ENCODE measurements around the gene GCK. TPM values are rescaled to one million over a fixed set of nuclear protein-coding genes. Genes with fewer than 3 reads are reported as not detected.

Gene GCK
- total RNA-seq, 2 experiments from 2014 or later, result 2.1 to 3.3 TPM

GRCh38 chr7:44228571-44229350, 39.5 kb upstream of the GCK start:
- Mint-ChIP-seq H3K9me3 (no peaks in the 10 kb centered on the region), H3K27me3 (ENCODE audit: low read depth) (no peaks in the 10 kb centered on the region), H3K36me3 (ENCODE audit: low read depth) (no peaks in the 10 kb centered on the region), H3K4me3 (no peak overlapping the region), H3K4me1 (ENCODE audit: low read depth) (no peaks in the 10 kb centered on the region), H3K27ac (no peak overlapping the region)
- no peak for DNase-seq
- CTCF ChIA-PET, result interaction anchor here (1.1 kb wide), 1 partner anchor 12 kb away, joined by 4 read pairs; no protein-coding TSS in a partner anchor
- intact Hi-C loops (cut with micrococcal nuclease), result no loop called here

DNA sequence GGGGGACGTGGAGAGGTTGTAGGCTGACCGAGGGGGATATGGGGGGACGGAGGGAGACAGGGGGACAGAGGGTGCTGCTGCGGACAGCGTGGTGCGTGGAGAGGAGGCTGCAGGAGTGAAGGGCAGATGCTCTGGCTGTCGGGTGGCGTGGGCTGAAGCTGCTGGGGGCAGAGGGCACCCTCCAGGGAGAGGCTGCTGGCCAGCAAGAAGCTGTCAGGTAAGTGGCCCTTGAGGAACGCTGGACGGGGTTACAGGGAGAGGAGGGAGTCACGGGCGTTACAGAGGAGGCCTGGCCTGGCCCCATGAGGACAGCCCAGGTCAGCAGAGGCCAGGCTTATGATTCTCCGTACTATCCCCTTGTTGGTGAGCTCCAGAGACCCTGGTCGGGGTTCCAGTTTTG, 38.7 kb upstream of the GCK start:
- Mint-ChIP-seq H3K27me3 (ENCODE audit: low read depth) (no peaks in the 10 kb centered on the region), H3K4me1 (ENCODE audit: low read depth) (no peaks in the 10 kb centered on the region), H3K27ac (no peak overlapping the region), H3K4me3 (no peak overlapping the region), H3K36me3 (ENCODE audit: low read depth) (no peaks in the 10 kb centered on the region), H3K9me3 (no peaks in the 10 kb centered on the region)
- CTCF ChIA-PET, result interaction anchor here (1.1 kb wide), 1 partner anchor 13 kb away, joined by 4 read pairs; no protein-coding TSS in a partner anchor
- no peak for DNase-seq
- intact Hi-C loops (cut with micrococcal nuclease), result no loop called here

- Mint-ChIP-seq H3K27me3 (ENCODE audit: low read depth) (no peaks in the 10 kb centered on the region), H3K27ac (no peak overlapping the region), H3K4me3 (no peak overlapping the region), H3K9me3 (no peaks in the 10 kb centered on the region), H3K36me3 (ENCODE audit: low read depth) (no peaks in the 10 kb centered on the region), H3K4me1 (ENCODE audit: low read depth) (no peaks in the 10 kb centered on the region)
- DNase-seq, result no peak
- intact Hi-C loops (cut with micrococcal nuclease), result no loop called here
- CTCF ChIA-PET, result no interaction called here
Measured at GRCh38 chr7:44226396-44226753, 37.1 kb upstream of the GCK start.

GRCh38 chr7:44225566-44226395, 36.5 kb upstream of the GCK start:
- DNase-seq, result no peak
- no peaks in the 10 kb centered on the region for H3K27me3 Mint-ChIP-seq (ENCODE audit: low read depth)
- CTCF ChIA-PET, result interaction anchor here (1.5 kb wide), 1 partner anchor 15 kb away, joined by 4 read pairs; no protein-coding TSS in a partner anchor

DNA sequence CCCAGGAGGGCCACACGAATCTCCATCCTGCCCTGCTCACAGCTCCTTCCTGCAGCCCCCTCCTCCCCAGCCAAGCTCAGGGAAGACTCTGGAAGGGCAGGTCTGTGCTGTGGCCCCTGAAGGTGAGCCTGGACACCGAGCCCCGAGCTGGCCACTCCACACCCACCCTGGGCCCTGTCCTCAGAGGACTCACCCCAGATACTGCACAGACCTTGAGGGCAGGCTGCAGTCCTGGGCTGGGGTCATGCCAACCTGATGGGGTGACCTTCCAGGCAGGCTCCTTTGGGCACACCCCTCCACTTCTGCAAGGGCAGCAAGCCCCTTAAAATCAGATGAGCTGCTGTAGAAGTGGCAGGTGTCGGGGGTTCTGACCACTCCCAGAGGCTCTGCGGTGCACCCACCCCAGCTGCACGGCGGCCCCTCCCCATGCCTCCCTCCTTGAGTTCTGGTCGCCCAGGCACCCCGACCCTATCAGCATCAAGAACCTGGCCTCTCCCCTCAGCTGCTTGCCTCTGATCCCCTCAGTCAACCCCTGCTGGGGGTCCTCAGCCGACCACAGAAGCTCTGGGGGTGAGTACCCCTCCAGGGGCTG, 35.8 kb upstream of the GCK start:
- no peaks in the 10 kb centered on the region for H3K27me3 Mint-ChIP-seq (ENCODE audit: low read depth)
- DNase-seq, result no peak
- intact Hi-C loops (cut with micrococcal nuclease), result no loop called here
- no peak overlapping the region for H3K27ac Mint-ChIP-seq
- no peaks in the 10 kb centered on the region for H3K36me3 Mint-ChIP-seq (ENCODE audit: low read depth)
- no peaks in the 10 kb centered on the region for H3K9me3 Mint-ChIP-seq
- CTCF ChIA-PET, result interaction anchor here (1.5 kb wide), 1 partner anchor 16 kb away, joined by 4 read pairs; no protein-coding TSS in a partner anchor
- H3K4me1 Mint-ChIP-seq (ENCODE audit: low read depth), result no peaks in the 10 kb centered on the region
- H3K4me3 Mint-ChIP-seq, result no peak overlapping the region

More at GRCh38 chr7:44225566-44226395, 36.5 kb upstream of the GCK start:
- H3K36me3 Mint-ChIP-seq (ENCODE audit: low read depth), result no peaks in the 10 kb centered on the region
- no peaks in the 10 kb centered on the region for H3K4me1 Mint-ChIP-seq (ENCODE audit: low read depth)
- H3K4me3 Mint-ChIP-seq, result no peak overlapping the region
- intact Hi-C loops (cut with micrococcal nuclease), result no loop called here
- no peaks in the 10 kb centered on the region for H3K9me3 Mint-ChIP-seq
- H3K27ac Mint-ChIP-seq, result no peak overlapping the region

GRCh38 chr7:44224080-44224973, 35.1 kb upstream of the GCK start:
- CTCF ChIA-PET, result interaction anchor here (1.5 kb wide), 1 partner anchor 16 kb away, joined by 4 read pairs; no protein-coding TSS in a partner anchor
- intact Hi-C loops (cut with micrococcal nuclease), result no loop called here
- H3K27me3 Mint-ChIP-seq (ENCODE audit: low read depth), result no peaks in the 10 kb centered on the region
- no peaks in the 10 kb centered on the region for H3K4me1 Mint-ChIP-seq (ENCODE audit: low read depth)
- H3K4me3 Mint-ChIP-seq, result no peak overlapping the region
- H3K36me3 Mint-ChIP-seq (ENCODE audit: low read depth), result no peaks in the 10 kb centered on the region
- H3K27ac Mint-ChIP-seq, result no peak overlapping the region
- DNase-seq, result no peak
- no peaks in the 10 kb centered on the region for H3K9me3 Mint-ChIP-seq

DNA sequence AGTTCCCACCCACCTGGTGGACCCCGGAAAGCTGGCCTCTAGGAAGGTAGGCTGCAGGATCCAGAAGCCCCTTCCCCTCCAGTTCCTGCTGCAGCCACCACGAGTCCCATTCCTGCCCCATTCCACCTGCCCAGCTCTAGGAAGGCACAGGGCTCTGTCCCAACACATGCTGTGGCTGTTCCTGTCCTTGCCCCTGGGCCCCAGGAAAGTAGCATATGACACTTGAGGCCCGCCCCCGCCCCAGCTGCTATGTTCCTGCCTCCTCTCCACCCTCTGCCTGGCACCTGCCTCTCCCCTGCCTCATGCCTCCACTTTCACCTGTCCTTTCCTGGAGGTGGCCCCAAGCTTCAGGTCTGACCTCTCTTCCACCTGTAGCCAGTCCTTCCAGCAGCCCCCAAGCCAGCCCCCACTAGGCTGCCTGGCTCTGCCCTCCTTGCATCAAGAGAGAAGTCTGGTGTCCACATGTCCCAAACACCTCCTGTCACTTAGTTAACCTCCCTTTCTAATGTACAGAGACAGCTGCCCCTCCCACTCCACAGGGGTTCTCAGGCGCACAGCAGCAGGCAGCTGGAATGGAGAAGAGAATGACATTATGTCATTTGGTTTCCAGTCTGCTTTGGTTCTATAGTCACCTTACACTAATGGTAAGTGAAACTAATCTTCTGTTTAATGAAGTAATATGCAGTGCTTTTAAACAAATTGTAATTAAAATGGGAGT, 34.3 kb upstream of the GCK start:
- CTCF ChIA-PET, result interaction anchor here (0.8 kb wide), 1 partner anchor 18 kb away, joined by 3 read pairs; no protein-coding TSS in a partner anchor
- Mint-ChIP-seq H3K4me3 (no peak overlapping the region), H3K27ac (no peak overlapping the region), H3K27me3 (ENCODE audit: low read depth) (no peaks in the 10 kb centered on the region), H3K36me3 (ENCODE audit: low read depth) (no peaks in the 10 kb centered on the region), H3K4me1 (ENCODE audit: low read depth) (no peaks in the 10 kb centered on the region), H3K9me3 (no peaks in the 10 kb centered on the region)
- no peak for DNase-seq
- intact Hi-C loops (cut with micrococcal nuclease), result no loop called here

DNA sequence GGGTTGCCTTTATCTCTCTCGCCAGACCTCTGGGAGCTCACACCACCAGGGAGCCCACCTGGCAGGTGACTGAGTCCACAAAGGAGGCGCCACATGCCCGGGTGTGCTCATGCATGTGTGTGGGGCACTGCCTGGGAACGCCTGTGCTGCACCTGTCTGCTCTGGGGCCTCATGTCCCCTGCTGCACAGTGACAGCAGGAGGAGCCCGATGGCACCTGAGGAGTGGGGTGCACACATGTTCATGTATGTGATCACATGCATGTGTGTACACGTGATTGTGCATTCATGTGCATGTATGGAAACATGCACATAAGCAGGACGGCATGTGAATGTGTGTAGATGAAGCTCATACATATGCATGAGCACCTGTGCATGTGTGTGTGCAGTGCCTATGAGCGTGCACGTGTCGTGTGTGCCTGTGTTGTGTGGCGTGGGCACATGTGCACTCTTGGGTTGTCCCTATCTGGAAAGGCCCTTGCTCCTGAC, 33.6 kb upstream of the GCK start:
- Mint-ChIP-seq H3K27me3 (ENCODE audit: low read depth) (no peaks in the 10 kb centered on the region), H3K9me3 (no peaks in the 10 kb centered on the region), H3K36me3 (ENCODE audit: low read depth) (no peaks in the 10 kb centered on the region), H3K4me1 (ENCODE audit: low read depth) (no peaks in the 10 kb centered on the region), H3K4me3 (no peak overlapping the region), H3K27ac (no peak overlapping the region)
- intact Hi-C loops (cut with micrococcal nuclease), result no loop called here
- DNase-seq, result no peak
- CTCF ChIA-PET, result interaction anchor here (0.7 to 1.5 kb wide), 4 partner anchors 18 to 39 kb away, joined by 3 to 5 read pairs (median 4); no protein-coding TSS in a partner anchor

DNA sequence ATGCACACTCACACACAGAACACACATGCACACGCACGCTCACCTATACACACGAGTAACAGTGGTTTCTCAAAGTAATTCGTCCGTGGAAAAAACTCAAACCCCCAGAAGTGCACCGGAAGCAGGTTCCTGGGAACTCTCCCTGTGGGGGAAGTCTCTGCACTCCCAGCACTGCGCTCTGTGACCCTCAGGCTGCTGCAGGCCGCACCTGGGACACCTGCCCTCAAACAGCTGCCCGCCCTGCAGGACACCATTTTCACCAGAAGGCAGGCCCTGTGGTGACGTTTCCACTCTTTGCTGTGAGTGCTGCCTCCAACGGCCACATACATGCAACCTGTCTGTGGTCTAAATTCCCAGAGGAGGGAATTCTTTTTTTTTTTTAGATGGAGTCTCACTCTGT, 32.8 kb upstream of the GCK start:
- intact Hi-C loops (cut with micrococcal nuclease), result no loop called here
- no peak for DNase-seq
- no peaks in the 10 kb centered on the region for H3K27me3 Mint-ChIP-seq (ENCODE audit: low read depth)
- no peak overlapping the region for H3K4me3 Mint-ChIP-seq
- H3K27ac Mint-ChIP-seq, result no peak overlapping the region
- no peaks in the 10 kb centered on the region for H3K4me1 Mint-ChIP-seq (ENCODE audit: low read depth)
- CTCF ChIA-PET, result interaction anchor here (0.7 to 1.5 kb wide), 3 partner anchors 18 to 40 kb away, joined by 3 to 5 read pairs (median 4); no protein-coding TSS in a partner anchor
- H3K36me3 Mint-ChIP-seq (ENCODE audit: low read depth), result no peaks in the 10 kb centered on the region
- H3K9me3 Mint-ChIP-seq, result no peaks in the 10 kb centered on the region

DNA sequence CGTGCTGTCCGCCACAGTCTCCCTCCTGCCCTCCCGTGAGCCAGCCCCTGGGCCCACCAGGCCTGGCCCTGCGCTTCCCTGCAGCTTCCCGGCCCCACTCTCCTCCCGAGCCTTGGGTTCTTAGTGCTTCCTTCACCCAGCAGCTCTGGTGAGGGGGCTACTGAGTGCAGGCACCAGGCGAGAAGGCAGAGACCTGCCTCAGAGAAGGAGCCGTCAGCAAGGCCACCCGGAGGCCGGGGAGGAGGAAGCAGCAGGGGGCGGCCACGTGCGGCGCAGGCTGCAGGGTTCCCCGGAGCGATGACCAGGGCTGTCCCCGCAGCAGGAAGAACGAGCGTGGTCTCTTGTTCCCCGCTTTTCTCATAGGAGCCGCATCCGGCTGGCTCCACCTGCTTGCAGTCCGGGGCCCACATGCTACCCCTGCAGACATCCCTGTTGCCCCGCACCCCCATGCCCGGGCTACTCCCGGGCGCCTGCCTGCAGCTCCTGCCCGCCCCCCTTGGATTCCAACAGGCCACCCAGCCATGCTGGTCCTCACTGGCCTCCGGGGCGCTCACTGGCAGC, 32.1 kb upstream of the GCK start:
- Mint-ChIP-seq H3K27me3 (ENCODE audit: low read depth) (no peaks in the 10 kb centered on the region), H3K4me3 (no peak overlapping the region), H3K27ac (no peak overlapping the region), H3K4me1 (ENCODE audit: low read depth) (no peaks in the 10 kb centered on the region), H3K9me3 (no peaks in the 10 kb centered on the region), H3K36me3 (ENCODE audit: low read depth) (no peaks in the 10 kb centered on the region)
- intact Hi-C loops (cut with micrococcal nuclease), result no loop called here
- DNase-seq, result no peak
- CTCF ChIA-PET, result interaction anchor here (1.5 kb wide), 1 partner anchor 19 kb away, joined by 5 read pairs; no protein-coding TSS in a partner anchor

All from activated naive CD4-positive, alpha-beta T cell treated with anti-CD3 and anti-CD28 coated beads for 36 hours (primary cell).